ENCODE measurements around the gene TMEM63C. TPM values are rescaled to one million over a fixed set of nuclear protein-coding genes. Genes with fewer than 3 reads are reported as not detected.

Gene TMEM63C
- total RNA-seq, 4 donors from 2014 or later, result 0.13 to 4.1 (median 0.54) TPM

- Histone ChIP-seq H3K27me3 (no peaks in the 10 kb centered on the region), H3K9me3 (no peaks in the 10 kb centered on the region), H3K27ac (no peak overlapping the region), H3K4me1 (no peaks in the 10 kb centered on the region), H3K36me3 (no peaks in the 10 kb centered on the region), H3K4me3 (replicated peaks in 1 of 3) (no peak overlapping the region)
- intact Hi-C loops (cut with DNase I), result no loop called here
- 50 to 59% methylated on average over 8 to 11 of the region's 11 CpGs for WGBS, 2 donors
- TF ChIP-seq, protein P1, sequence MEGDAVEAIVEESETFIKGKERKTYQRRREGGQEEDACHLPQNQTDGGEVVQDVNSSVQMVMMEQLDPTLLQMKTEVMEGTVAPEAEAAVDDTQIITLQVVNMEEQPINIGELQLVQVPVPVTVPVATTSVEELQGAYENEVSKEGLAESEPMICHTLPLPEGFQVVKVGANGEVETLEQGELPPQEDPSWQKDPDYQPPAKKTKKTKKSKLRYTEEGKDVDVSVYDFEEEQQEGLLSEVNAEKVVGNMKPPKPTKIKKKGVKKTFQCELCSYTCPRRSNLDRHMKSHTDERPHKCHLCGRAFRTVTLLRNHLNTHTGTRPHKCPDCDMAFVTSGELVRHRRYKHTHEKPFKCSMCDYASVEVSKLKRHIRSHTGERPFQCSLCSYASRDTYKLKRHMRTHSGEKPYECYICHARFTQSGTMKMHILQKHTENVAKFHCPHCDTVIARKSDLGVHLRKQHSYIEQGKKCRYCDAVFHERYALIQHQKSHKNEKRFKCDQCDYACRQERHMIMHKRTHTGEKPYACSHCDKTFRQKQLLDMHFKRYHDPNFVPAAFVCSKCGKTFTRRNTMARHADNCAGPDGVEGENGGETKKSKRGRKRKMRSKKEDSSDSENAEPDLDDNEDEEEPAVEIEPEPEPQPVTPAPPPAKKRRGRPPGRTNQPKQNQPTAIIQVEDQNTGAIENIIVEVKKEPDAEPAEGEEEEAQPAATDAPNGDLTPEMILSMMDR (IDR thresholded peaks at IDR 0.05), result no peak
- no peak for TF ChIP-seq POLR2A (IDR thresholded peaks at IDR 0.05)
- DNase-seq, result peak; percentile 5 to 11
These were observed 77.6 kb downstream of the TMEM63C start for GRCh38 chr14:77259025-77259715.

GRCh38 chr14:77260199-77260598, 78.6 kb downstream of the TMEM63C start:
- H3K36me3 ChIP-seq, result no peaks in the 10 kb centered on the region
- intact Hi-C loops (cut with DNase I), result no loop called here
- no peaks in the 10 kb centered on the region for H3K9me3 ChIP-seq
- H3K27ac ChIP-seq, result no peak overlapping the region
- H3K27me3 ChIP-seq, result no peaks in the 10 kb centered on the region
- DNase-seq, result no peak
- no peaks in the 10 kb centered on the region for H3K4me1 ChIP-seq
- H3K4me3 ChIP-seq (replicated peaks in 1 of 3), result no peak overlapping the region
- TF ChIP-seq, protein P1 (IDR thresholded peaks at IDR 0.05), result no peak
- no peak for TF ChIP-seq POLR2A (IDR thresholded peaks at IDR 0.05)
- 78 to 82% methylated on average over 11 of the region's 11 CpGs for WGBS, 2 donors

DNA sequence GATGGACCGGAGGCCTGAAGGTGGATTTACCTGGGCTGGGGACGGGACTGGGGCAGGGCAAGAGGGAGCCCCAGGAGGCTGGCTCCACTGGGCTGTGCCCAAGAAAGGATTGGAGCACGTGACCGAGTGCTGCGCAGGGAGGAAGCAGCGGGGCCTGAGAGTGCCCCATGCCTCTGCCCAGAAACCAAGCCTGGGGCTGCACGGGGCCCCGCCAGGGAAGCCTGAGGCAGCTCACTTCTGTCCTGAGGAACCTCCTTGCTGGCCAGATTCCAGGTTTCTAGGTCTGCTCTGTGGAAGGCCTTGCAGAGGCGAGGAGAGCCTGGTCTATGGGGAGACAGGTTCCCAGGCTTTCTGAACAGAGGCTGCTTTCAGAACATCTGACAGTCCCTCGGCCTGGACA, 79.0 kb downstream of the TMEM63C start:
- intact Hi-C loops (cut with DNase I), result no loop called here
- H3K4me3 ChIP-seq (replicated peaks in 1 of 3), result no peak overlapping the region
- H3K4me1 ChIP-seq, result no peaks in the 10 kb centered on the region
- H3K36me3 ChIP-seq, result no peaks in the 10 kb centered on the region
- WGBS, 2 donors, result 23 to 41% methylated on average over 2 to 10 of the region's 10 CpGs
- TF ChIP-seq POLR2A (IDR thresholded peaks at IDR 0.05), result no peak
- TF ChIP-seq, protein P1 (IDR thresholded peaks at IDR 0.05), result no peak
- peak; percentile 45 to 49 for DNase-seq
- no peaks in the 10 kb centered on the region for H3K27me3 ChIP-seq
- H3K9me3 ChIP-seq, result no peaks in the 10 kb centered on the region
- H3K27ac ChIP-seq, result no peak overlapping the region

GRCh38 chr14:77264466-77265186, 83.0 kb downstream of the TMEM63C start:
- 85 to 86% methylated on average over 12 to 13 of the region's 16 CpGs for WGBS, 2 donors
- Histone ChIP-seq H3K27ac (no peak overlapping the region), H3K9me3 (no peaks in the 10 kb centered on the region), H3K36me3 (no peaks in the 10 kb centered on the region), H3K4me1 (no peaks in the 10 kb centered on the region), H3K4me3 (replicated peaks in 1 of 3) (no peak overlapping the region), H3K27me3 (no peaks in the 10 kb centered on the region)
- intact Hi-C loops (cut with DNase I), result no loop called here
- TF ChIP-seq, protein P1 (IDR thresholded peaks at IDR 0.05), result no peak
- no peak for TF ChIP-seq POLR2A (IDR thresholded peaks at IDR 0.05)
- no peak for DNase-seq

DNA sequence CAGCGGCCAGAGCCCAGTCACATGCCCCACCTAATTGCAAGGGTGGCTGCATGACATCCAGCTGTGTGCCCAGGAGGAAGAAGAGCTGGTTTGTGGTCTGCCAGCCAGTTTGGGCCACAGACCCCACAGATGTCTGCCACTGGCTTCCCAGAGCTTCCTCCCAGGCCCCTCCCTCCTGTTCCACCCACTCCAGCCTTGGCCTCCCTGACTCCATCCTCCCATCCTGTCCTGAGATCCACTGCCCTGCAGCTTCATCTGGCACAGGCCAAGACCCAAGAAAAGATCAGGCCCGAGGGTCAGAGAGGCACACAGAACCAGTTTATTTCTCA, 83.6 kb downstream of the TMEM63C start:
- Histone ChIP-seq H3K4me1 (no peaks in the 10 kb centered on the region), H3K27me3 (no peaks in the 10 kb centered on the region), H3K4me3 (replicated peaks in 1 of 3) (no peak overlapping the region), H3K36me3 (no peaks in the 10 kb centered on the region), H3K9me3 (no peaks in the 10 kb centered on the region), H3K27ac (no peak overlapping the region)
- 70 to 73% methylated on average over 1 to 2 of the region's 2 CpGs for WGBS, 2 donors
- no peak for DNase-seq
- intact Hi-C loops (cut with DNase I), result no loop called here
- TF ChIP-seq, protein P1 (IDR thresholded peaks at IDR 0.05), result no peak
- TF ChIP-seq POLR2A (IDR thresholded peaks at IDR 0.05), result no peak

Measured in thyroid gland (tissue), 4 donors.